Heart left ventricle (tissue), 16 donors: ENCODE results near the gene RAB30. TPM values are rescaled to one million over a fixed set of nuclear protein-coding genes. Genes with fewer than 3 reads are reported as not detected.

Source experiments
- ATAC-seq, 4 donors: fragments of 200-7000 bp; cut with Tn5 transposase; one replicate each; pipeline ENCODE4 v1.9.1; 2020 to 2022; ENCODE audit warnings: moderate library complexity in 4 of 4, mild to moderate bottlenecking in 3 of 4, moderate number of reproducible peaks in 1 of 4
- DNase-seq, 5 donors: peaks; one replicate each; pipeline ENCODE4 v3.0.0-alpha.2; 2020
- H3K27ac ChIP-seq, 12 donors: fragments of 200-600 bp; sonication (generic) in 4 of 12; one replicate each; pipeline versions ENCODE4 v1.5.0 to v1.8.0; 2016 to 2022; ENCODE audit warnings: mild to moderate bottlenecking in 2 of 12
- H3K27me3 ChIP-seq, 9 donors: fragments of 200-600 bp; sonication (generic) in 2 of 9; one replicate each; pipeline versions ENCODE4 v1.5.1 to v1.8.0; 2016 to 2022; ENCODE audit warnings: mild to moderate bottlenecking in 3 of 9
- H3K36me3 ChIP-seq, 9 donors: fragments of 200-600 bp; sonication (generic) in 2 of 9; one replicate each; pipeline versions ENCODE4 v1.5.0 to v1.8.0; 2018 to 2022; ENCODE audit warnings: mild to moderate bottlenecking in 2 of 9
- H3K4me1 ChIP-seq, 12 donors: fragments of 200-600 bp; sonication (generic) in 4 of 12; one replicate each; pipeline versions ENCODE4 v1.5.0 to v1.8.0; 2016 to 2022; ENCODE audit warnings: mild to moderate bottlenecking in 3 of 12
- H3K4me3 ChIP-seq, 12 donors: fragments of 200-600 bp; sonication (generic) in 4 of 12; one replicate each; pipeline versions ENCODE4 v1.5.0 to v1.8.0; 2017 to 2022; ENCODE audit warnings: mild to moderate bottlenecking in 9 of 12, moderate library complexity in 4 of 12
- H3K9me3 ChIP-seq, 12 donors: fragments of 200-600 bp; sonication (generic) in 4 of 12; one replicate each; pipeline versions ENCODE4 v1.5.0 to v1.8.0; 2016 to 2022; ENCODE audit warnings: mild to moderate bottlenecking in 1 of 12
- POLR2A ChIP-seq, 2 donors: fragments of 450-650 bp; IDR thresholded peaks; one replicate each; pipeline ENCODE4 v1.6.1; 2017; ENCODE audit warnings: antibody characterized with exemption in 2 of 2, mild to moderate bottlenecking in 2 of 2, moderate library complexity in 2 of 2
- WGBS, 4 donors: extraction: QIAGEN DNeasy Blood & Tissue Kit in 2 of 4; methylation state at CpG; one replicate each; pipeline versions ENCODE4 v1.1.5 to v1.1.7; 2013 to 2018; 5-methylcytosine and 5-hydroxymethylcytosine counted together
- intact Hi-C, 10 donors: fragments of 100-400 bp; cut with DNase I; formaldehyde crosslinking; loops; one replicate each; pipeline versions ENCODE4 v1.11.1 to v1.14.2; 2022
- polyA plus RNA-seq, 2 donors: library from polyadenylated mRNA; stranded (reverse); fragments of 200-250 nt; gene quantifications; one replicate each; pipeline ENCODE4 v1.2.3, GENCODE V29; 2013
- total RNA-seq, 9 donors: library from RNA; depleted of rRNA in 2 of 9; stranded (reverse); fragments of >200 nt in 2 of 9; fragmentation: NEBNext Ultra II Directional in 3 of 9; extraction: Animal tissue kit (Norgen Biotek cat#: 25700) in 3 of 9; gene quantifications; one replicate each; pipeline versions ENCODE4 v1.1.0 to v1.2.4, GENCODE V29; 2016 to 2023
- TF ChIP-seq, protein P1 (sequence below), 12 donors: fragments of 200-600 bp; sonication (generic) in 4 of 12; IDR thresholded peaks; one replicate each; pipeline versions ENCODE4 v1.5.0 to v1.8.0; 2018 to 2022; ENCODE audit warnings: antibody characterized with exemption in 12 of 12, mild to moderate bottlenecking in 5 of 12
- donor health status: ischemic (EF 13 %, LVEDD 7.1; RV severe dilation, severe dysfunction).
- donor health status: healthy with polysubstance abuse.
- donor health status: DM: no; HTN: yes; CAD: no.
- donor health status: DM: no; HTN: no; CAD: no.
- donor health status: ischemic (EF 25% LVEDD 6.9; RV normal size, moderate dysfunction).
- donor health status: ischemic (EF 25% LVEDD 5.7; RV mildly dilated, moderate dysfunction).
- donor health status: healthy.
- donor health status: DM: yes; HTN: yes; CAD: no.
- donor health status: ischemic (EF 35%, LVEDD 5.7; RV mildly dilated, moderate dysfunction).
- donor health status: nonischemic (EF 11% LVEDD 7.7; RV severe dilation, severe dysfunction).
- donor health status: DM: yes; HTN: yes; CAD: no.
- donor health status: PGD.
- donor health status: ischemic (EF 29% LVEDD 5.4; RV normal size, mild dysfunction).
- donor health status: nonischemic (EF 23%, LVEDD 6.1; RV moderate dilation, normal function).

Gene RAB30
- total and polyA plus RNA-seq, 11 donors, result 4.4 to 28.4 (median 18.8) TPM

DNA sequence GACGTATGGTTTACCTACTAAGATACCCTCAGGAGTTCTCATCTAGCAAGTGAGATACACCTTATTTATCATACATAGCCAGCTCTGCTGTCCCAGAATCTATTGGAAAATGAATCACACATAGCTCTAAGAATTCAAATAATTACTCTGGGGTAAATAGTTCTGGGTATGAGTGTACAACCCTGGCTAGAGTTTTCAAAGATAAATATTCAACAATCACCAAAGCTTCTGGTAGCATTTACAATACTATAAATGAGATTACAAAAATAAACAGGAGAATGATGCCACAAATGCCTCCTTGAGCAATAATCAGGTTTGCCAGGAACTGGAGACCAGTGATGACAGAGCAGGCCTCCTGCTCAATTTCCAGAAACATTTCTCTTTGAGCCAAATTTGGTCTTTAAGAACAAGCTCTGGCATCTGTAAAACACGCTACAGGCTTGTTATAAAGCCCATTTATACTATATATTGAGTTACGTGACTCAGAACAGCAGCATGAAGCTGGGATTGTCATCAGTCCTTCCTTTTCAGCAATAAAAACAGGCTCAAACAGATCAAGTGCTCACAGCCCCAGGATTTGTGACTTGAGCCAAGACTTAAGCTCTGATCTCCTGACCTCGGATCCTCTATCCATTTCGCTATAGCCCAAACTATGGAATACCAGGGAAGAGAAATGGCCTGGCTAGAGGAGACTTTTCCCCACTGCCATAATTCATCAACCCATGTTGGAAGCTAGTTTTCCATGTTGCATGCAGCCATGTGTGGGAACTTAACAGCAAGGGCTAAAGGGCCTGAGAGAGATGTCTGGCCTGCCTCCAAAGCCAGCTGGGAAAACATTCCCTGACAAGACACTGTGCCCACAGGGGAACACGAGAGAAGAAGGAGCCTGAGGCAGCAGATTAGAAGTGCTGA lies 19.7 kb downstream of the RAB30 start:
- no peak overlapping the region for H3K4me3 ChIP-seq
- WGBS, 4 donors, result 43 to 60% (median 46%) methylated on average over 6 of the region's 6 CpGs

DNA sequence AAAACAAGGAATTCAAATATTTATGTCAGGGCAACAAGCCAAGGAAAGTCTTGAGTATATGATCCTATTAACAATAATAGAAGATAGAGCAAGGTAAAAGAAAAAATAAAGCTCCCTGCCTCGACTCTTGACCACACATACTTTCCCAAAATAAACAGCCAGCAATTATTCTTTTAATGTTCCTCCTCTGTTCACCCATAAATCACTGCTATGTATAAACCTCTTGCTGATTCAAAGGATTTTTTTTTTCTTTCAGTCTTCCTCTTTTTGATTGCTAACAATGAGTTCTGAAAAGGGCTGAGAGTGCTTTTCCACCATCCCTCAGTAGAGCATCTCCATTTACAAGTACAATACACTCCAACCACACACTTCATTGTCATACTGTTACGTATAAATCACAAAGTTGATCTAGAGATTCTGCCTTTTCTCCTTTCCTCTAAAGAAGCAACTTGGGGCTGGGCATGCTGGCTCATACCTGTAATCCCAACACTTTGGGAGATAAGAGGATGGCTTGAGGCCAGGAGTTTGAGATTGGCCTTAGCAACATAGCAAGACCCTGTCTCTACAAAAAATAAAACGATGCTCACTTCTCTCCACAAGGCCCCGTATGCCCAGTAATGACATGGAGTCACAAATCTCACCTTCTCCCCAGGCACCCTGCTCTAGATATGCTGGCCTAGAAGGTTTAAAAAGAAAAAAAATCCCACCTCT lies 24.0 kb downstream of the RAB30 start:
- peak overlapping the region in 10 of 12 donors; percentile 1 to 66 (median 48) for H3K27ac ChIP-seq
- DNase-seq (no peak), ATAC-seq (no peak)
- H3K4me3 ChIP-seq, result no peak overlapping the region
- intact Hi-C loops, result no loop called here
- peaks cover 13 to 75% (median 40%) of the 10 kb centered on the region in 12 donors for H3K4me1 ChIP-seq
- H3K27me3 ChIP-seq, result no peaks in the 10 kb centered on the region
- H3K9me3 ChIP-seq, result peaks cover 0 to 8% (median 0%) of the 10 kb centered on the region in 12 donors
- H3K36me3 ChIP-seq, result no peaks in the 10 kb centered on the region
- TF ChIP-seq, protein P1, sequence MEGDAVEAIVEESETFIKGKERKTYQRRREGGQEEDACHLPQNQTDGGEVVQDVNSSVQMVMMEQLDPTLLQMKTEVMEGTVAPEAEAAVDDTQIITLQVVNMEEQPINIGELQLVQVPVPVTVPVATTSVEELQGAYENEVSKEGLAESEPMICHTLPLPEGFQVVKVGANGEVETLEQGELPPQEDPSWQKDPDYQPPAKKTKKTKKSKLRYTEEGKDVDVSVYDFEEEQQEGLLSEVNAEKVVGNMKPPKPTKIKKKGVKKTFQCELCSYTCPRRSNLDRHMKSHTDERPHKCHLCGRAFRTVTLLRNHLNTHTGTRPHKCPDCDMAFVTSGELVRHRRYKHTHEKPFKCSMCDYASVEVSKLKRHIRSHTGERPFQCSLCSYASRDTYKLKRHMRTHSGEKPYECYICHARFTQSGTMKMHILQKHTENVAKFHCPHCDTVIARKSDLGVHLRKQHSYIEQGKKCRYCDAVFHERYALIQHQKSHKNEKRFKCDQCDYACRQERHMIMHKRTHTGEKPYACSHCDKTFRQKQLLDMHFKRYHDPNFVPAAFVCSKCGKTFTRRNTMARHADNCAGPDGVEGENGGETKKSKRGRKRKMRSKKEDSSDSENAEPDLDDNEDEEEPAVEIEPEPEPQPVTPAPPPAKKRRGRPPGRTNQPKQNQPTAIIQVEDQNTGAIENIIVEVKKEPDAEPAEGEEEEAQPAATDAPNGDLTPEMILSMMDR (IDR thresholded peaks at IDR 0.05), result no peak
- no peak for TF ChIP-seq POLR2A (IDR thresholded peaks at IDR 0.05)
- 64 to 72% (median 67%) methylated on average over 4 of the region's 4 CpGs for WGBS, 4 donors

More for the DNA sequence above, 19.7 kb downstream of the RAB30 start:
- H3K36me3 ChIP-seq, result no peaks in the 10 kb centered on the region
- TF ChIP-seq, protein P1 (IDR thresholded peaks at IDR 0.05), result no peak
- TF ChIP-seq POLR2A (IDR thresholded peaks at IDR 0.05), result no peak
- peak overlapping the region in 11 of 12 donors; percentile 38 to 85 (median 66) for H3K27ac ChIP-seq
- intact Hi-C loops, result loop anchor here in 2 of 10 donors (5.0 to 10.0 kb wide), 2 partner anchors 45 to 57 kb away; no protein-coding TSS in a partner anchor
- ATAC-seq (peak; percentile 70 to 78 (median 74)), DNase-seq (peak in 4 of 5 donors; percentile 30 to 70 (median 64))
- H3K9me3 ChIP-seq, result peaks cover 0 to 8% (median 0%) of the 10 kb centered on the region in 12 donors
- peaks cover 18 to 69% (median 50%) of the 10 kb centered on the region in 12 donors for H3K4me1 ChIP-seq
- no peaks in the 10 kb centered on the region for H3K27me3 ChIP-seq

DNA sequence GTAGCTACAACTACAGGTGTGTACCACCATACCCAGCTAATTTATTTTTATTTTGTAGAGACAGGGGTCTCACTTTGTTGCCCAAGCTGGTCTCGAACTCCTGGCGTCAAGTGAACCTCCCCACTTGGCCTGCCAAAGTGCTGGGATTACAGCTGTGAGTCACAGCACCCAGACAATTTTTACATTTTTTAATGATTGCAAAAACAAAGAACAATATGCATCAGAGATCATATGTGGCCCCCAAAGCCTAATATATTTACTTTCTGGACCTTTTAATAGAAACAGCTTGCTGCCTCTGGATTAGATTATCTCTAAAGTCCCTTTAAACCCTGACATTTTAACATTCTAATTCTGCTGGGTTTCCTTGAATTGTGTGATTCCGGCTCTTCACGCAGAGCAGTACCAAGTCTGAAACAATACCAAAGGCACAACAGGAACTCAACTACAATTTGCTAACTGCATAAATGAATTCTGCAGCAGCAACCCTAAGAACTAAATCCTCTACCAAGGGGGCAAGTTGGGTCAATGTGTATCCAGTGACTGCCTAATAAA lies 25.0 kb downstream of the RAB30 start:
- intact Hi-C loops, result no loop called here
- ATAC-seq, result peak in 3 of 4 donors; percentile 29 to 78 (median 48)

More for the DNA sequence above, 25.0 kb downstream of the RAB30 start:
- Histone ChIP-seq H3K27ac (peak overlapping the region in 11 of 12 donors; percentile 1 to 76 (median 58)), H3K27me3 (no peaks in the 10 kb centered on the region), H3K4me3 (no peak overlapping the region), H3K9me3 (peaks cover 0 to 8% (median 0%) of the 10 kb centered on the region in 12 donors), H3K4me1 (peaks cover 5 to 70% (median 32%) of the 10 kb centered on the region in 12 donors), H3K36me3 (no peaks in the 10 kb centered on the region)
- no peak for TF ChIP-seq POLR2A (IDR thresholded peaks at IDR 0.05)
- TF ChIP-seq, protein P1 (IDR thresholded peaks at IDR 0.05), result no peak
- WGBS, 4 donors, result 65 to 75% (median 71%) methylated on average over 4 of the region's 4 CpGs
- no peak for DNase-seq
